A549 (cell line): ENCODE results near the gene PTBP2.

ENCODE experiments used
- BHLHE40 ChIP-seq: IDR thresholded peaks from 2 replicates; pipeline ENCODE4 v1.6.1; 2012; ENCODE audit warnings: low read depth, low read length, inconsistent platforms
- CTCF ChIP-seq: fragments of >200 bp; sonication (Bioruptor Twin); formaldehyde crosslinking; IDR thresholded peaks from 3 replicates; pipeline ENCODE4 v1.5.1; 2016
- ESRRA ChIP-seq: fragments of 150-350 bp; IDR thresholded peaks from 2 replicates; pipeline ENCODE4 v1.6.1; 2014; ENCODE audit warnings: mild to moderate bottlenecking, low read length, borderline replicate concordance
- HOXB5 ChIP-seq: fragments of 250-450 bp; sonication (Bioruptor Pico); IDR thresholded peaks from 2 replicates; pipeline ENCODE4 v1.5.0; 2020; ENCODE audit warnings: mild to moderate bottlenecking, moderate library complexity
- JUN ChIP-seq, 2 experiments: fragments of >200 bp; sonication (Bioruptor Twin); formaldehyde crosslinking; IDR thresholded peaks; 2 replicates in 1 of 2; 3 replicates in 1 of 2; pipeline ENCODE4 v1.6.1; 2016 to 2017
- NR3C1 ChIP-seq: fragments of >200 bp; sonication (Bioruptor Twin); formaldehyde crosslinking; IDR thresholded peaks from 3 replicates; pipeline ENCODE4 v1.6.1; 2017
- PHF8 ChIP-seq: fragments of 200-600 bp; sonication (generic); IDR thresholded peaks from 2 replicates; pipeline ENCODE4 v1.6.1; 2016; ENCODE audit warnings: low read depth, mild to moderate bottlenecking, antibody characterized with exemption, moderate library complexity, borderline replicate concordance
- RAD21 ChIP-seq, 2 experiments: fragments of >200 bp in 1 of 2; sonication (Bioruptor Twin) in 1 of 2; formaldehyde crosslinking in 1 of 2; IDR thresholded peaks in 1 of 2; conservative IDR thresholded peaks in 1 of 2; 2 replicates in 1 of 2; 3 replicates in 1 of 2; pipeline ENCODE4 v1.6.1; 2012 to 2018; ENCODE audit warnings: inconsistent platforms in 1 of 2
- RCOR1 ChIP-seq: fragments of 150-350 bp; IDR thresholded peaks from 2 replicates; pipeline ENCODE4 v1.6.1; 2014; ENCODE audit warnings: antibody characterized with exemption, low read length, low read depth
- REST ChIP-seq: fragments of 200-600 bp; sonication (generic); IDR thresholded peaks from 2 replicates; pipeline ENCODE4 v1.6.1; 2016; ENCODE audit warnings: antibody characterized with exemption, mild to moderate bottlenecking, moderate library complexity
- RNF2 ChIP-seq: fragments of 200-600 bp; sonication (generic); IDR thresholded peaks from 2 replicates; pipeline ENCODE4 v1.6.1; 2016; ENCODE audit warnings: low read depth, mild to moderate bottlenecking, antibody characterized with exemption, moderate library complexity, borderline replicate concordance
- TP53 ChIP-seq: fragments of 250-450 bp; sonication (Bioruptor Pico); IDR thresholded peaks from 2 replicates; pipeline ENCODE4 v1.5.0; 2021; ENCODE audit warnings: mild to moderate bottlenecking, moderate library complexity
- ZFP36 ChIP-seq: fragments of 450-650 bp; IDR thresholded peaks from 2 replicates; pipeline ENCODE4 v1.6.1; 2014; ENCODE audit warnings: borderline replicate concordance; ENCODE audit not compliant: partially characterized antibody

- no peak for TF ChIP-seq RAD21 (conservative IDR thresholded peaks at IDR 0.05 in 1 of 2, IDR thresholded peaks at IDR 0.05 in 1 of 2)
- no peak for TF ChIP-seq CTCF
- TF ChIP-seq HOXB5 (CRISPR knock-in tag) = no peak
- no peak for TF ChIP-seq ESRRA
- TF ChIP-seq TP53 = no peak
- no peak for TF ChIP-seq ZFP36
- TF ChIP-seq NR3C1 = no peak
- no peak for TF ChIP-seq REST
- no peak for TF ChIP-seq JUN (IDR thresholded peaks at IDR 0.05)
- TF ChIP-seq RCOR1 = no peak
- TF ChIP-seq BHLHE40 = no peak
- no peak for TF ChIP-seq PHF8
- TF ChIP-seq RNF2 = no peak
Observed at GRCh38 chr1:96721053-96721415, 550 bp upstream of the PTBP2 start.
